Activated CD8-positive, alpha-beta T cell treated with anti-CD3 and anti-CD28 coated beads, Interleukin-2, amount 10 ng/mL, durations not matched to agents 7 days and 5 days (primary cell): ENCODE measurements around the gene GPSM3. TPM values are rescaled to one million over a fixed set of nuclear protein-coding genes. Genes with fewer than 3 reads are reported as not detected.

ENCODE experiments used
- ATAC-seq: fragments of 150-1000 bp; cut with Tn5 transposase; one replicate; pipeline ENCODE4 v1.10.0; 2021; ENCODE audit warnings: moderate library complexity
- CTCF ChIA-PET: fragments of 350-600 bp; sonication (Branson Sonifier 250); formaldehyde crosslinking; loops from one replicate; lab custom pipeline; 2021; ENCODE audit warnings: antibody characterized with exemption; lab: Charles Lee
- POLR2A ChIA-PET: fragments of 350-600 bp; sonication (Branson Sonifier 250); formaldehyde crosslinking; loops from one replicate; lab custom pipeline; 2021; ENCODE audit warnings: antibody characterized with exemption; lab: Charles Lee
- DNase-seq: peaks from one replicate; pipeline ENCODE4 v3.0.0-alpha.2; 2020
- H3K27ac Mint-ChIP-seq: one replicate; pipeline ENCODE4 v1.8.0; 2021; ENCODE audit warnings: mild to moderate bottlenecking, mixed read lengths
- H3K27me3 Mint-ChIP-seq: one replicate; pipeline ENCODE4 v1.8.0; 2021; ENCODE audit warnings: low read depth, mixed read lengths
- H3K36me3 Mint-ChIP-seq: one replicate; pipeline ENCODE4 v1.8.0; 2021; ENCODE audit warnings: low read depth, mixed read lengths
- H3K4me1 Mint-ChIP-seq: one replicate; pipeline ENCODE4 v1.8.0; 2021; ENCODE audit warnings: low read depth, mixed read lengths
- H3K4me3 Mint-ChIP-seq: one replicate; pipeline ENCODE4 v1.8.0; 2021; ENCODE audit warnings: mild to moderate bottlenecking, mixed read lengths
- H3K9me3 Mint-ChIP-seq: one replicate; pipeline ENCODE4 v1.8.0; 2022; ENCODE audit warnings: mixed read lengths; ENCODE audit not compliant: insufficient read depth
- total RNA-seq, 2 experiments: library from RNA; stranded (reverse); gene quantifications; one replicate each; pipeline ENCODE4 v1.2.3, GENCODE V29; 2021

The GPSM3 gene
- total RNA-seq, 2 experiments from 2014 or later = 216 to 223 TPM

DNA sequence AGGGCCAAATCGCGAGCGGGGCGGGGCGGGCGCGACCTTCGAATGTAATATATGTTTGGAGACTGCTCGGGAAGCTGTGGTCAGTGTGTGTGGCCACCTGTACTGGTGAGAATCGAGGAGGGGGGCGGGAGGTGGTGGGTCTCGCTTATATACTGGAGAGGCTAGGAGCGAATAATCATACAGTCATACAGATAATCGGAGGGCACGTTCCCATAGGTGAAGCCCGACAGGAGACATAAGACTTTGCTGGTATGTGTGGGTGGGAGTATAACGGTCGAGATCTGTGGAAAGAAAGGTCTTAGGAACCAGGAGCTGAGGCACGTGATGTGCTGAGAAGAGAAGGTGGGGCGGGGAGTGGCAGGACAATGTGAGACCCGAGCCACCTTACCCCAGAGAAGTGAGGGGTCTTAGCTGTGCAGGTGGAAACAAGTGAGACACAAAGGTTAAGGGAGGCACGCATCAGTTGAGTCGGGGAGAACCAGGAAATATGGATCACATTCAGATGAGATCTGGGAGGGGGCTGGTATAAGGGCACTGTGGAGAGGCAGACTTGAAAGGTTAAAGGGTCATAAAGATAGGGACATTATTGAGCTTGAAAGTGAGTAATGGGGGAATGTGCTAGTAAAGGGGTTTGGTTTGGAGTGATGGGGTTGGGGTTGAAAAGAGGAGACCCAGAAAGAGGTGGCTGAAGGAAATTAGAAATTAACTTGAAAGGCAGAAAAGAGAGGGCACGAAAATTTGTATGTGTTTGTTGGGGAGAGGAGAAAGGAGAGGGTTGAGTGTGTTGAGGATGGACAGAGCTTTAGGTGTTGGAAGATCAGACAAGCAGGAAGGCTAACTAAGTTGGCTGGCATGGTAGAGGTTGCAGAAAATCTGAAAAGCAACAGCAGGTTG lies 13.6 kb downstream of the GPSM3 start:
- no peak for ATAC-seq
- Mint-ChIP-seq H3K4me1 (peaks cover 57% of the 10 kb centered on the region), H3K36me3 (peaks cover 33% of the 10 kb centered on the region), H3K9me3 (no peaks in the 10 kb centered on the region), H3K4me3 (peak overlapping the region; percentile 90), H3K27me3 (no peaks in the 10 kb centered on the region), H3K27ac (peak overlapping the region; percentile 92)
- POLR2A ChIA-PET = interaction anchor here (0.6 to 2.5 kb wide), 3 partner anchors 11 to 715 kb away, joined by 3 to 45 read pairs (median 3); partner anchors contain the start of genes GPSM3 and PBX2
- no peak for DNase-seq
- CTCF ChIA-PET = interaction anchor here (0.8 to 2.0 kb wide), 6 partner anchors 11 to 61 kb away, joined by 3 to 15 read pairs (median 4); partner anchors contain the start of genes GPSM3 and PBX2

DNA sequence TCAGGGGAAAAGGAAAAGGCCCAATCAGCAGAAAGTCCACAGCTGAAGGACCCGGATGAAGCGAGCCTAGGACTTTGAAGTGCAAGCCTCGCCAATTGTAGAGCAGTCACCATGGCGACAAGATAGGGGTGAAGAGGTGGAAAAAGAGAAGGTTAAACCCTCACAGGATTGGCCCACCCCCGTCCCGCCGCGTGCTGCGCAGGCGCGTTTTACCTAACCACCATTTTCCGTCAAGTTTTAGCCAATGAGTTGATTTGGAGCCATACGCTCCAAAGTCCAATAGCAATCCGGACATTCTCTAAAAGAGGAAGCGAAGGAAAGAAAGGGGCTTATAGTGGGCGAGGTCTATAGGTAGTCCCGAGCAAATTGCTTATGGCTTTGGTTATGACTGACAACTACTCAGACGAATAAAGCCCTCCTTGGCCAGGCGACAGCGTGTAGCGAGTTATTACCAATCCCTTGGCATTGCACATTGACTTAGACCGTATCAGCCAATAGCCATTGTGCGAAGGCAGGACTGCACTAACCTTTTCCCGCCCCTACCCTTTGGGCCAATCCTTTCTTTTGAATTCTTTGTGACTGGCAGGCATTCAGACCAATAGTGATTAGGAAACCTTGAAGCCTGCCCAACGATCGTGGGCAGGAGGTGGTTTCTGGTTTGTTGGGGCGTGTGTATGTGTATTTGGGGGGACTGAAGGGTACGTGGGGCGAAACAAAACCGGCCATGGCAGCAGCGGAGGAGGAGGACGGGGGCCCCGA lies 14.5 kb downstream of the GPSM3 start, which contains the start of gene RNF5:
Gene RNF5 (plus strand): TSS at position 618 of the 759 bp plus-strand sequence. CDS start 107 bp downstream, at position 725.
- no peaks in the 10 kb centered on the region for H3K9me3 Mint-ChIP-seq
- no peaks in the 10 kb centered on the region for H3K27me3 Mint-ChIP-seq
- peak; percentile 97 for DNase-seq
- POLR2A ChIA-PET = interaction anchor here (0.6 to 2.5 kb wide), 8 partner anchors 12 to 716 kb away, joined by 3 to 45 read pairs (median 5); partner anchors contain the start of genes GPSM3 and PBX2
- CTCF ChIA-PET = interaction anchor here (1.0 to 2.5 kb wide), 5 partner anchors 15 to 61 kb away, joined by 3 to 25 read pairs (median 4); no protein-coding TSS in a partner anchor
- H3K4me3 Mint-ChIP-seq = peak within 1 kb of the TSS; percentile 90
- H3K36me3 Mint-ChIP-seq = peaks cover 29% of the 10 kb centered on the region
- H3K27ac Mint-ChIP-seq = peak within 1 kb of the TSS; percentile 92
- ATAC-seq = peak; percentile 89
- H3K4me1 Mint-ChIP-seq = peaks cover 66% of the 10 kb centered on the region

DNA sequence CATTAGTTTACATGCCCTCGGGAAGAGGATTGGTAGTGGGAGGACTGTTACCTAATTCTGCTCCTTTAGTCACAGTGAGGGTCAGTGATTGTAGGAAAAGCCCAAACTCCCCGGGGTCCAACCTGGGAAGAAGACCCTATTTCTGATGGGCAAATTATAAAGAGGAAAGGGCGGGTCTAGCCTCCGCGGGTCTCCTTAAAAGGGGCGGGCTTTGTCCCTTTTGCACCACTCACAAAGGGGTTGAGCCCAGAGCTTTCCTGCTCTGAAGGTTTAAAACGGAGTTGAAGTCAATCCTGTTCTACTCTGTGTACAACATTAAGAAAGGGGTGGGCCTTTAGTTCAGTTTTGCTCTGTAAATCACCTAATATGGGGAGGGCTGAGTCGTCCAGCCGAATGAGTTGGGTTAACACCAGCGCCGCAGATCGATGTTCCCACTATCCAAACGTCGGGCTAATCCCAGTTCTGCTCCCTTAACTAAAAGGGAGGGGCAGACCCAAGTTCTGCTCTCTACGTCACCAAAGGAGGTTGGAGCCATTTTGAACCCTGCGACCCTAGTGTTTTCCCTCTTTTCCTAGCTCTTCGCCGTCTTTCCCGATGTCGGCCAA lies 15.2 kb downstream of the GPSM3 start:
- ATAC-seq = peak; percentile 5
- Mint-ChIP-seq H3K27me3 (no peaks in the 10 kb centered on the region), H3K9me3 (no peaks in the 10 kb centered on the region), H3K4me1 (peaks cover 71% of the 10 kb centered on the region), H3K27ac (peak overlapping the region; percentile 92), H3K36me3 (peaks cover 25% of the 10 kb centered on the region), H3K4me3 (peak overlapping the region; percentile 90)
- ChIA-PET POLR2A (interaction anchor here (0.6 to 1.3 kb wide), 6 partner anchors 12 to 360 kb away, joined by 3 to 8 read pairs (median 5); partner anchors contain the start of genes GPSM3 and PBX2), CTCF (interaction anchor here (1.0 to 2.5 kb wide), 4 partner anchors 16 to 60 kb away, joined by 3 to 25 read pairs (median 6); no protein-coding TSS in a partner anchor)
- DNase-seq = peak; percentile 63

DNA sequence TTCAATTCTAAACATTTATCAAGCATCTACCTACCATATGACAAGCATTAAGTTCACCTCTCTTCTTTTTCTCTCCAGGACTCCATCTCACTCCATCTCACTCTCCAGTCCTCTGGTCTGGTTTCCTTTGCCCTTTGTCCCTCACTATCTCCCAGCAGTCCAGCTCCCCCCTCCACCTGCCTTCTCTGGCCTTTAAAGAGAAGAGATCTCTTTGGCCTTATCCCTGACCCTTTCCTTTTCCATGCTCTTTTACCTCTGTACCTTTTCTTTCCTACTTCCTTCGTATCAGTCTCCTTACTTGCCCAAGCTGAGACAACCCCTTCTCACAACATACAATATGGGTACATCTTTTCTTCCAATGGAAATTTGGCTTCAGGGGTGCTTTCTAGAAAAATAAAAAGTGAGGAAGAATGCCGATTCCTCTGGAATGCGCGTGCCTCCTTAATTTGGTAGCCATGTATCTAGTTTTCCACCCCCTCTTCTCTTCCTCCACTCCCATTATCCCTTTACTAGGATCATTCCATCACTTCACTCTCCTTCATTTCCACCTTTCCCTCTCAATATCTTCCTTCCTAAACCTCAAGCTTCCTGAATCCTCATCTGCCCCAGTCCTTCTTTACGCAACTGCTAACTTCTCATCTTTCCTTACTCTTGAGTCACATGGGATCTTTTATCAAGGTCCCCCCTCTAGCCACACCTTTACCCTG lies 15.8 kb downstream of the GPSM3 start:
- ATAC-seq (no peak), DNase-seq (no peak)
- ChIA-PET CTCF (interaction anchor here (1.0 to 2.5 kb wide), 4 partner anchors 16 to 58 kb away, joined by 5 to 25 read pairs (median 8); partner anchors contain the start of genes ATF6B and GPSM3), POLR2A (interaction anchor here (0.6 to 1.3 kb wide), 12 partner anchors 9 to 217 kb away, joined by 3 to 8 read pairs (median 4); partner anchors contain the start of genes GPSM3 and PBX2)
- H3K4me1 Mint-ChIP-seq = peaks cover 68% of the 10 kb centered on the region
- no peaks in the 10 kb centered on the region for H3K27me3 Mint-ChIP-seq
- H3K4me3 Mint-ChIP-seq = peak overlapping the region; percentile 90
- H3K27ac Mint-ChIP-seq = peak overlapping the region; percentile 92
- peaks cover 21% of the 10 kb centered on the region for H3K36me3 Mint-ChIP-seq
- no peaks in the 10 kb centered on the region for H3K9me3 Mint-ChIP-seq

DNA sequence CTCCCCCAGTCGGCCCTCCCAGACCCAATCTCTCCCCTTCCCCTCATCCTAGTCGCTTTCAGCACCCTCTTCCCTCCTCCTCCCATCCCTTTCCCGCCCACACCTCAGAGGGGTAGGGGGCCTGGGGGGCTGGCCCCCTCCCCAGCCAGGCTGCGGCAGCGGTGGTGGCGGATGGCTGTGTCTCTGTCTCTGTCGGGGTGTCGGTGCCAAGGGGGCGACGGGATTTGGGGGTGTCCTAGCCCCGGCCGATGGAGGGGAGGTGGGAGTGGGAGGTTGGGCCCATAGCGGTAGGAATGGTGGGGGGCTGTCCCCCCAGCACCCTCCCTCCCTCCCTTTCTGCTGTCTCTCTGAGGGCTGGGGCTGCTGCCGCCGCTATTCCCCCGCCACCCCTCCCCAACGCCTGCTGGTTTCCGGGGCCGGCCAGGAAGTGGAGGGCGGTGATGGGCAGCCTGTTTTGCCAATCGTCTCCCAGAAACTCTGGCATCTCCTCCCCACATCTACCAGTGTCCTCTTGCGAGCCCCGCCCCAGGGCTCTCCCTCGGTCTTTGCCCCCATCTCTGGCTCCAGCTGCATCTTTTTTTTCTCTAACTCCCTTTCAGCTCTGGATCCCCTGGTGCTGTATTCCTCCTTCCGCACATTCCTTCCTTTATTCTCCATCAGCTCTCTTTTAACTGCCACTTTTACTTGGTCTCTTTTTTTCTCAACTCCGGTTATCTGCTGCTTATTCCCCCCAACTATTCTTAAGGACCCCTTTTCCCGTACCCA lies 16.6 kb downstream of the GPSM3 start, which contains the start of gene AGPAT1:
Gene AGPAT1 (minus strand): TSS at position 374 of the 765 bp plus-strand sequence. CDS start 4,588 bp downstream, outside the sequence.
- ATAC-seq (peak; percentile 57), DNase-seq (peak; percentile 98)
- POLR2A ChIA-PET = interaction anchor here (0.6 to 1.3 kb wide), 7 partner anchors 8 to 49 kb away, joined by 3 to 6 read pairs (median 4); partner anchors contain the start of gene GPSM3
- Mint-ChIP-seq H3K4me1 (peaks cover 68% of the 10 kb centered on the region), H3K9me3 (no peaks in the 10 kb centered on the region), H3K36me3 (peaks cover 21% of the 10 kb centered on the region), H3K27ac (peak within 1 kb of the TSS; percentile 92), H3K27me3 (no peaks in the 10 kb centered on the region), H3K4me3 (peak within 1 kb of the TSS; percentile 90)
- CTCF ChIA-PET = interaction anchor here (1.0 to 2.5 kb wide), 4 partner anchors 17 to 57 kb away, joined by 5 to 25 read pairs (median 8); partner anchors contain the start of genes ATF6B and GPSM3

DNA sequence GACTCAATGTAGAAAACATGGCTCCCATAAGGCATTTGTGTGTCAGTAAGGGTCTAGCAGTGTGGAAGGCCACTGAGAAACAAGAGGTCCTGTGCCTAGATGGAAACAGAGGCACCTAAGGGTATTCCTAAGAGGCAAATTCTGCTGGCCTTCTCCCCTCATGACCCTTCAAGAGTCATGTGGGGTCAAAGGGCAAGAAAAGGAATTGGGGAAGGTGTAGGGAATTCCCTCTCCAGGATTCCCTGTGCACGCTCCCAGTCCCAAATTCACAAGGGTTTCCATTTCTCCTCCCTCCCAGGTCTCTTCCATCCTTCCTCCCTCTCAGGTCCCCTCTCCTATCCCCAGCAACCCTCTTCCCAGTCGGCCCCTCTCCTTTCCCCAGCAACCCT lies 17.1 kb downstream of the GPSM3 start:
- Mint-ChIP-seq H3K36me3 (peaks cover 20% of the 10 kb centered on the region), H3K4me3 (peak overlapping the region; percentile 90), H3K4me1 (peaks cover 63% of the 10 kb centered on the region), H3K9me3 (no peaks in the 10 kb centered on the region), H3K27ac (peak overlapping the region; percentile 76), H3K27me3 (no peaks in the 10 kb centered on the region)
- POLR2A ChIA-PET = no interaction called here
- ATAC-seq (no peak), DNase-seq (no peak)
- CTCF ChIA-PET = no interaction called here

DNA sequence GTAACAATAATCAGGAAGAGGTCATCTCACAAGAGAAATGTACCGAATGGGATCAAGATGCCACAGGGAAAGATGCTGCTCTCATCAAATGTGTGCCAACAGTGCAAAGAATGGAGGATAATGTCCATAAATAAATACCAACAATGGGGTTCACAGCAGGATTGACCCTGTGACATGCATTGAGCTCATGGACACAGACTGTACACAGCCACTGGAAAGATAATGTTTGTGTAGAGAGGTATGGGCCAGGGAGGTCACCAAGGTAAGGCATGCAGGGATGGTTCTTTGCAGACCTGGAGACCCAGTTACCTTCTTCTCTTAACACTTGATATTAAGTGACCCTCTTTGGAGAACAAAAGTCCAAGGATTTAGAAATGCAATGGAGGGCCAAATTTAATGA lies 18.0 kb downstream of the GPSM3 start:
- CTCF ChIA-PET = no interaction called here
- H3K27me3 Mint-ChIP-seq = no peaks in the 10 kb centered on the region
- peaks cover 55% of the 10 kb centered on the region for H3K4me1 Mint-ChIP-seq
- no peak overlapping the region for H3K27ac Mint-ChIP-seq
- H3K4me3 Mint-ChIP-seq = peak overlapping the region; percentile 90
- POLR2A ChIA-PET = interaction anchor here (0.5 kb wide), 1 partner anchor 22 kb away, joined by 4 read pairs; no protein-coding TSS in a partner anchor
- H3K36me3 Mint-ChIP-seq = peaks cover 24% of the 10 kb centered on the region
- no peaks in the 10 kb centered on the region for H3K9me3 Mint-ChIP-seq
- no peak for DNase-seq
- no peak for ATAC-seq

DNA sequence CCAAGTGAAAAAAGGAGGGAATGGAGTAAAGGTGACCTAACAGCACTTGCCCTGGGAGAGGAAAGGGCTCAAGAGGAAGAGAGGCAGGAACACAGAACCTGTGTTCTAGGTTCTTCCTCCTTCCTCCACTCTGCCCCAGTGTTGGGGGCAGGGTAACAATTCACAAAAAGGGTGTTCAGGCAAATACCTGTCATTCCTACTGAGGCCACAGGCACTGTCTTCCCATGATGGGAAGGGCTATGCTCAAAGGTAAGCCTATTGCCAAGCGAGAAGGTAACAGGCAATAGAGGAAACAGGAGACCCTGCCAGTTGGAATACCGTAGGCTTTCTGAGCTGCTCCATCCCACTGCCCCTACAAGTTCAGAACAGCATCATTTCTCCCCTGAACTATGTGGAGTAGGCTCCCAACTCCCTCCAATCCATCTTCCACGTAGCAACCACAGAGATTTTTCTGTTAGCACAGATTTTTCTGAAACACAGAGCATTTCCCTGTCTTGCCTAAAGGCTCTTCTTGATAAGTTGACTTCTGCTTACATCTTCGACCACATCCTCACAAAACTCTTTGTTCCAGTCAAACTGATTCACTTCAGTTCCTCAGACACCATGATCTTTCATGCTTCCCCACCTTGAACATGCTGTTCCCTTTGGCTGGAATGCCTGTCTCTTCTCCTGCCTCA lies 19.3 kb downstream of the GPSM3 start:
- Mint-ChIP-seq H3K27ac (peak overlapping the region; percentile 4), H3K9me3 (no peaks in the 10 kb centered on the region), H3K36me3 (peaks cover 23% of the 10 kb centered on the region), H3K27me3 (no peaks in the 10 kb centered on the region), H3K4me3 (no peak overlapping the region), H3K4me1 (peaks cover 46% of the 10 kb centered on the region)
- CTCF ChIA-PET = no interaction called here
- DNase-seq (no peak), ATAC-seq (no peak)
- POLR2A ChIA-PET = no interaction called here

DNA sequence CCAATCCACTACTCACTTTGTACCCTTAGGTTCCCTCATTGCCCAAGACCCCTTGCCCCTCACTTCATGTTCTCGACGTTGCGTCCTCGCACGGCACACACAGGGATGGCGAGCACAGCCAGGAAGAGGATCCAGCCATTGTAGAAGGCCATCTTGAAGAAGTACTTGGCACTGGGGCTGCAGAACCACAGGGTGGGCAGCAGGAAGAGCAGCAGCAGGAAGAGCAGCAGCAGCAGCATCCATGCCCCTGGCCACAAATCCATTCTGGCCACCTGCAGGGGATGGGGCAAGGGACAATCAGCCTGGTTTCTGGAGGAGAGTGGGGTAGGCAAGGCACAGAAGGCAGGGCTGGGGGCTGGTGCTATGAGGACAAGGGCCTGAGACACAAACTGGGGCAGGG lies 21.2 kb downstream of the GPSM3 start:
- H3K4me3 Mint-ChIP-seq = no peak overlapping the region
- no peak overlapping the region for H3K27ac Mint-ChIP-seq
- H3K4me1 Mint-ChIP-seq = peaks cover 32% of the 10 kb centered on the region
- CTCF ChIA-PET = interaction anchor here (1.2 to 1.3 kb wide), 2 partner anchors 24 to 52 kb away, joined by 3 to 5 read pairs; no protein-coding TSS in a partner anchor
- H3K36me3 Mint-ChIP-seq = peaks cover 32% of the 10 kb centered on the region
- POLR2A ChIA-PET = interaction anchor here (1.0 kb wide), 1 partner anchor 19 kb away, joined by 3 read pairs; the partner anchor contains the start of gene PBX2
- ATAC-seq (no peak), DNase-seq (no peak)
- H3K27me3 Mint-ChIP-seq = no peaks in the 10 kb centered on the region
- no peaks in the 10 kb centered on the region for H3K9me3 Mint-ChIP-seq
